Muscle of back (tissue), 10 donors: Measurements from ENCODE around the gene PMS1. TPM values are rescaled to one million over a fixed set of nuclear protein-coding genes. Genes with fewer than 3 reads are reported as not detected.

ENCODE experiments used
- polyA plus RNA-seq, 10 donors: library from polyadenylated mRNA; unstranded; fragments of 120-200 nt; gene quantifications; one replicate each; pipeline ENCODE4 v1.2.1, GENCODE V29; 2013; ENCODE audit not compliant: insufficient read length in 10 of 10

The PMS1 gene
- polyA plus RNA-seq, 10 donors: 23.6 to 35.8 (median 29.9) TPM

Other genes starting within 250 kb of the PMS1 start
- gene SLC40A1, start 203.7 kb upstream of the PMS1 start, polyA plus RNA-seq: 10 to 100 TPM; 31.8 to 55.6 (median 42.3) TPM
- 10 to 100 TPM; 36.8 to 50.5 (median 44.3) TPM for gene ASNSD1, start 123.0 kb upstream of the PMS1 start, polyA plus RNA-seq
- 1 to 10 TPM; 3.7 to 9.5 (median 5.9) TPM for gene ANKAR, start 109.8 kb upstream of the PMS1 start, polyA plus RNA-seq
- 10 to 100 TPM in 7 of 10 donors, 1 to 10 TPM in 3; 8.0 to 16.4 (median 11.9) TPM for gene OSGEPL1, start 21.7 kb upstream of the PMS1 start, polyA plus RNA-seq
- gene ORMDL1, start 111 bp upstream of the PMS1 start, polyA plus RNA-seq: 10 to 100 TPM; 42.2 to 73.6 (median 50.1) TPM